Measurements from ENCODE around the gene PLEKHH2.
A peak's percentile ranks its signal among the peaks of the same experiment; 100 is the strongest.

Gene PLEKHH2

DNA sequence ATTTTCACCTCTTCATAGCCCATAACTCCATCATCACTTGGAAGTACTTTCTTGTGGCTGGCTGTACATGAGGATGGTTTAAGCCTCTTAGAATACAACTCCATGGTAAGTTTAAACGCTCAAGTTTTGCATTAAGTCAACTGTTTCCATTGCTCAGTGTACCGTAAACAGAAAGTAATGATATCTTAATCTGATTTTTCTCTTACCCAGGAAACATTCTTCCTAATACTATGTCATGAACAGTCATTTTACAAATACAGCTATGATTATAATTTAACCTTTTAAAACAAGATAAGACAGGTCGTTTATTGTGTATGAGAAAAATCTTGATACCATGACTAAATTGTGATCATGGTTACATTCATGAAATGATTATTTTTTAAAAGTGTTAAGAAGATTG, 125.2 kb downstream of the PLEKHH2 start:
- DNase-seq (ENCODE audit: low read depth in 2 of 2): no peak

DNA sequence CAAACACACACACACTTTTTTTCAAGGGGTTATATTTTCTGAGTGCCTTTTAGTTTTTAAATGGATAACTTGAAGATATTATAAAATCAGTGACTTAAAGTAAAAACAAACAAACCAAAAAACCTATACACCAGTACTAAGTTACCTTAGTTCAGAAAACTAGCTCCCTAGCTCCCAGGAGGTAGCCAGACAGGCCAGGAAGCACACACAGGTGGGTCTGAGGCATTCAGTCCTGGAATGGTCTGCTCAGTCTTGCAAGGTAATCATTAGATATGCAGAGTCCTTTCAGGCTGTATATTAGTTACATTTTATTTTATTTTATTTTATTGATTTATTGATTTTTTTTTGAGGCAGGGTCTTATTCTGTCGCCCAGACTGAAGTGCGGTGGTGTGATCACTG, 126.0 kb downstream of the PLEKHH2 start:
- no peak for DNase-seq (ENCODE audit: low read depth in 2 of 2)

DNA sequence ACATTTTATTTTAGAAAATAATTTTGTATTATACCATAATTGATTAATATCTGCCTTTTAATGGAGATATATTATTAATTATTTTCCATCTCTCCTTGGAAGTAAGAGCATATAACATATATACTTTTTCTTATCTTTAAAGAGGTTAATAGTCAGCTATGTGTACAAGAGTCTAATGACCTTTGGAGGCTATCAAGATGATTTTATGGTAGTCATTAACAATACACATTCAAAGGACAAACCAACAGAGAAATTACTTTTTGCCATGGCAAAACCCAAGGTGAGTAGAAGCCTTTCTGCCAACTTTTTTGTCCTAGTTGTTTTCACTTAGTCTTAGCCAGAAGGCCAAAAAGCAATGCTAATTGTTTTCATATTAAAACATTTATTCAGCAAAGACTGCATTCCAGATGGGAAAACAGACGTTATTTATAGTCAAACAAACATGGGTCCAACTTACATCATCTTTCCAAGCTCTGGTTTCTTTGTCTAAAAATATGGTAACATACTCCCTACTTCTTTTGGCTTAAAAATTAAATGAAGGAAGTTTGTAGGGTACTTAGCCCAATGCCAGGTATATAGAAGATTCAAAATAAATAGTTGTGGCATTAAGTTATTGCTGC, 127.1 kb downstream of the PLEKHH2 start:
- no peak for DNase-seq (ENCODE audit: low read depth in 2 of 2)

DNA sequence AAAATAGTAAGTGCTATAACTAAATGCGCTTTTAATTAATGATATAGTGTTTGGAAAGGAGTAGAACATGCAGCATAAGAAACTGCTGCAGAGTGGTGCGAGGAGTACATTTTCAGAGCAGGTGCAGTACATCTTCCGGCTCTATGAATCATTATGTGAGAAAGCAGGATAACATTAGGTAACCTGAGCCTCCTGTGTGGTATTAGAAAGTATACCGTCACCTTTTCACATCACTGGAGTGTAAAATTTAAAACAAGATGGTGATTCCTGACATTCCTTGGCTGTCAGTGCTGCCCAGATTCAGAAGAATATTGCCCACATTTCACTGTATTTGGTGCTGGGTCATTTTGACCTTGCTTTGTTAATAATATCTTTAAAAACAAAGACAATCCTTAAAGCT, 128.9 kb downstream of the PLEKHH2 start:
- no peak for DNase-seq (ENCODE audit: low read depth in 2 of 2)

DNA sequence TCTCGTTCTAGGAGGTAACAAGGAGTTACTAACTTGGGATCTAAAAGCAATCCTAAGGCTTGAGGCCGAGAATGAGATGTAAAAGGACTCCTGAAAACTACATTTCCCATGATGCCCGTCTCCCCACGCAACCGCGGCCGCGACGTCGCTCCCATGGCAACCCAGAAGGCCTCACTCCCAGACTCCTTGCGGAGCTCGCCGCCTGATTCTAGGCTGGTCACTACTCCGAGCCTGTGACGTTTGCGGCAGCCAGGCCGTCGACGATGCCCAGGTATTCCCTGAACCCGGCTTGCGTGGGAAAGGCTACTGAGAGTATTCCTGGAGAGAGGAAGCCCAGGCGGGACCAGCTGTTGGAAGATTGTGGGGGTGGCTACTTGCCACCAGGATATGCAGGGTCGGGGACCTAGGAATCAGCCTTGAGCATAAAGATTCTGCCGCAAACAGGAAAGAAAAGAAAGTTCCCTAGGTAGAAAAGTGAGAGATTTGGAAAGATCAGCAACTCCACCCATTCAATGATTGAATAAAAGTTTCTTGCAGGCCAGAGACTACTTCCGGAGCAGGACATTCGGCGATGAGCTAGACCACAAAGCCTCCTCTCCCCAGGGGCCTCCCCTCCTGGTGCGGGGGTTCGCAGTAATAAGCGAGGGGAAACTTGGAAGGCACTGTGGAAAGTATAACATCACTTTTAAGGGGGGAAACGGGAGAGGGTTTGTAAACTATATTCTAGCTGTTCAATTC, 137.0 kb downstream of the PLEKHH2 start, which contains the start of gene DYNC2LI1:
DYNC2LI1 (plus strand) TSS at position 164 of the 738 bp plus-strand sequence; CDS start at position 264, 100 bp downstream.
- peak; percentile 64 to 69 for DNase-seq (ENCODE audit: low read depth in 2 of 2)

- no peak for DNase-seq (ENCODE audit: low read depth in 2 of 2)
These were observed 137.6 kb downstream of the PLEKHH2 start for GRCh38 chr2:43774617-43775016.

DNA sequence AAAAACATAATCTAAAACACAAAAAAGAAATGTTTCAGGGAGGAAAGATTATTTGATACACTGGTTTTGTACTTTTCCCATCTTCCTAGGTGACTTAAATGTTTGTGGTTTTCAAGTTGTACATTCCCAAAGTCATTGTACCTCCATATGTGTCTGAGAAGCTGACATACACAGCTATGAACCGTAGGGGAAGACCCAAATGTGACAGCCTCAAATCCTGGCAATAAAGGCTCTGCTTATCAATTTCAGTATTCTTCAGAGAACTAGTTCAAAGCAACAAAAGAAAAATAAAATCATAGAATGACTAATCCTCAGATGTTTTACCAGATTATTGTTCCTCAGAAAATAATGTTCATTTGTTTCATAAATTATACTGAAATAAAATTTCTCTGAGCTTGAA, 139.3 kb downstream of the PLEKHH2 start:
- no peak for DNase-seq (ENCODE audit: low read depth in 2 of 2)

- DNase-seq (ENCODE audit: low read depth in 2 of 2): no peak
These were observed 140.4 kb downstream of the PLEKHH2 start for GRCh38 chr2:43777306-43777926.

- no peak for DNase-seq (ENCODE audit: low read depth in 2 of 2)
These were observed 141.2 kb downstream of the PLEKHH2 start for GRCh38 chr2:43778233-43778632.

DNA sequence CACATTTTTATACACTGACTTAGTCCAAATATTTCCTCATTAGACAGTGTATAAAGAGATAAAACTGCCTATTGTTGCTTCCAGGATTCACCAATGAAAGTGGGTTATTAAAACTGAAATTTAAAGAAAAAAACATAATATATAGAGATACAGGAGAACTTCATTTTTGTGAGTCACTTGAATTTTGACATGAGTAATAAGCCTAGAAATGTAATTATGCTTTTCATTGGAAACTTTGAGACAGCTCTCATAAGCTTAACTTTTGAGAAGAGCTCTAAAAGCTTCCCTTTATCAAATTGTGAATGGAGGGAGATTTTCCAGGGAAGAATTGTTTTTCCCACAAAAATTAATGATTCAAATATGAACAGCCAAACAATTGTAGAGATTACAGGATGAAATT, 150.8 kb downstream of the PLEKHH2 start:
- no peak for DNase-seq (ENCODE audit: low read depth in 2 of 2)

DNA sequence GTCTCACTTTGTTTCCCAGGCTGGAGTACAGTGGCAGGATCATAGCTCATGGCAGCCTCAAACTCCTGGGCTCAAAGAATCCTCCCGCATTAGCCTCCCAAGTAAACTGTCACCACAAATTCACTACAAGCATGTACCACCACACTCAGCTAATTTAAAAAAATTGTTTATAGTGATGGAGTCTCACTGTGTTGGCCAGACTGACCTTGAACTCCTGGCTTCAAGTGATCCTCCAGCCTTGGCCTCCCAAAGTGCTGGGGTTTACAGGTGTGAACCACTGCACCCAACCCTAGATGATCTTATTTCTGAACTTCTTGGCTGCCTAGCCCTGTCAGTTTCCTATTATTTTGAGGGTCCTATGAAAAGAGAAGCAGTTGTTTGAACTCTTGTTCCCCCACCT, 151.6 kb downstream of the PLEKHH2 start:
- no peak for DNase-seq (ENCODE audit: low read depth in 2 of 2)

DNA sequence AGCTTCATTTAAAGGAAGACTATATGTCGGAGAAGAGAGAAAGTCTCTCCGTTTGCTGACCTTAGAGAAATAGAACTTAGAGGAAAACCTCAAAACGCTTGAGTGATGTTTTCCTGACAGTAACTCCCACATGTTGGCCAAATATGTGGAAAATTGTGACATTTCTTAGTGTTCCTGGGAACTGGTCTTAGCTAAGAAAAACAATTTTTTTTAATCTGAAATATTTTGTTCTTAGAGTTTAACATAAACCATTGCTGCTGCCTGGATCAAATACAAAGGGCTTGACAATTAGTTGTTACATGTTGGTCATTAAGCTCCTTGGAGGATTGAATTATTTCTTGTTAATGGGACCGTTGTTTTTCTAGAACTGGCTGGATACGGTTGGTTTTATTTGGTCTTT, 153.1 kb downstream of the PLEKHH2 start:
- no peak for DNase-seq (ENCODE audit: low read depth in 2 of 2)

GRCh38 chr2:43791035-43791765, 154.1 kb downstream of the PLEKHH2 start:
- DNase-seq (ENCODE audit: low read depth in 2 of 2): no peak

DNA sequence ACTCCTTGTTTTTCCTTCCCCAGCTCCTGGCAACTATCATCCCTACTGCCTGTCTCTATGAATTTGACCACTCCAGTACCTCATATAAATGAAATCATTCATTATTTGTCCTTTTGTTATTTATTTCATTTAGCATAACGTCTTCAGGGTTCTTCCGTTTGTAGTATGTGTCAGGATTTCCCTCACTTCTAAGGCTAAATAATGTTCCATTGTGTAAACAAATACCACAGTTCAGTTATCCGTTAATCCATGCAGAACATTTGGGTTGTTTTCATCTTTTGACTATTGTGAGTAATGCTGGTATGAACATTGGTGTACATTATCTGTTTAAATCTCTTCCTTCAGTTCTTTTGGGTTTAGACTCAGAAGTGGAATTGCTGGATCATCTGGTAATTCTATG, 155.6 kb downstream of the PLEKHH2 start:
- DNase-seq (ENCODE audit: low read depth in 2 of 2): no peak

GRCh38 chr2:43794956-43795355, 157.9 kb downstream of the PLEKHH2 start:
- no peak for DNase-seq (ENCODE audit: low read depth in 2 of 2)

- no peak for DNase-seq (ENCODE audit: low read depth in 2 of 2)
These were observed 159.1 kb downstream of the PLEKHH2 start for GRCh38 chr2:43796206-43796605.

DNA sequence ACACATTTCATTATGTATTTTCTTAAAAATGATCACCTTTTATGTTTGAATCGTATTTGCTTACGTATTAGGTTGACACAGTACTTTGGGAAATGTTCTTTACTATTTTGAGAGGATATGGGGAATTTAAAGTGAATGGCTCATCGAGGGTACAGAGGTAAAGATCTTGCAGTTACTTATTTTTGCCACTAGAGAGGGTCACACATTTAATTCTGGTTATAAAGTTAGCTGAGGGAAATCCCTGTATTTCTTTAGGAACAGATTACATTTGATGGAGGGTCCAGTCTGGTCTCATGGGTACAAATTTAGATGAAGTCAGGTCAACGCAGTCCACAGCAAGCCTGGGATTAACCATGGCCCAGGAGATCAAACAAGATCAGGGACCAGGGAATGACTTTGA, 161.2 kb downstream of the PLEKHH2 start:
- DNase-seq (ENCODE audit: low read depth in 2 of 2): no peak

DNA sequence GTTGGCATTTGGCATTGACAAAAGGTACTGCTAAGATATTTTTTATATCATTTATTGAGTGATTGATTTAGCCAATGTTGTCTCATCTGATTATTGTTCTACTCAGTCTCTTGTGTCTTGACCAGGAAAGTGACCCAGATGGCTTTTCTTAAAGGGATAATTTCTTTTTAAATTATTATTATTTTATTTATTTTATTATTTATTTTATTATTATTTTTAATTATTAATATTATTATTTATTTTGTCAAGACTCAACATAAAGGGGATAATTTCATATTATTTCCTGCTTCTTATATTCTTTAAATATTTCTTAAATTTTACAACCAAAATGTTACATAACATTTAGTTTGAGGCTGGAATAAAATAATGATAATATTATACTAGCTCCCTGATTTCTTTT, 163.8 kb downstream of the PLEKHH2 start:
- no peak for DNase-seq (ENCODE audit: low read depth in 2 of 2)

DNA sequence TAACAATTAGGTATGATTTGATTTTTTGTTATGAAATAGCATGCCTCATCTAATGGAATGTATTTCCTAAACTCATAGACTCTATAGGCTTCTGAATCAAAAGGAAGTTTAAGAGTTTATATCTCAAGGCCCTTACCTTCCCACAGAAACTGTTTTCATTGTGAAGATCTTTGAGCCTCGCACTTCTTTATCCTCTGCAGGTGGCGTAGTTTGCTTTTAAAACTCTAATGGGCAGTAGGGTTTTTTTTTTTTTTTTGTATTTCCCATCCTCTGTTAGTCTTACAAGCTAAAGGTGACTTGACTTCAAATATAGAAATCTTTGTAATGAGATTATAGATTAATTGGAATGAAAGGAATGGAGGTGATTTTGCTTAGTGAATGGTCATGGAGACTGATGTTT, 165.1 kb downstream of the PLEKHH2 start:
- no peak for DNase-seq (ENCODE audit: low read depth in 2 of 2)

- DNase-seq (ENCODE audit: low read depth in 2 of 2): no peak
These were observed 166.1 kb downstream of the PLEKHH2 start for GRCh38 chr2:43803113-43803512.

- DNase-seq (ENCODE audit: low read depth in 2 of 2): no peak
These were observed 169.6 kb downstream of the PLEKHH2 start for GRCh38 chr2:43806719-43807031.

DNA sequence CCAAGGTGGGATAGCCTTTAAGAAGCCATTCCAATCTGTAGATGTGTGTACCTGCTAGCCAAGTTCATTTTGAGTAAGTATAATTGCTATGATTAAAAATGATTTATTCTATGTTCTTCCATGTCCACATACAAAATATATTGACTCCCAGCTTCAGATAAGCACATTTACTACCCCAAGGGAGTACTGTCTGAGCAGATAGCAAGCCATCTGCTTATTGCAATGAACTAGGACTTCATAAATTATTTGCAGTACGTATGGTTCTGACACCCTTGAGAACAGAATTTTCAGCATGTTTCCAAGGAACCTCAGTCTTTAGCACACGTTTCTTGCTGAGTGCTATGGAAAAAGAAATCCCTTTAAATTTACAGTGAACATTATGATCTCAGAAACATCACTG, 173.4 kb downstream of the PLEKHH2 start:
- no peak for DNase-seq (ENCODE audit: low read depth in 2 of 2)

GRCh38 chr2:43810888-43811287, 173.8 kb downstream of the PLEKHH2 start:
- no peak for DNase-seq (ENCODE audit: low read depth in 2 of 2)
